Glutamatergic neuron (in vitro differentiated cells): ENCODE data around the gene OGFR. TPM values are rescaled to one million over a fixed set of nuclear protein-coding genes. Genes with fewer than 3 reads are reported as not detected.

ENCODE experiments used
- DNase-seq: peaks from one replicate; pipeline ENCODE4 v3.0.0; 2022
- H3K27ac Mint-ChIP-seq: one replicate; pipeline ENCODE4 v1.8.0; 2020; ENCODE audit warnings: mild to moderate bottlenecking, mixed read lengths, inconsistent platforms; ENCODE audit not compliant: unreplicated experiment
- H3K27me3 Mint-ChIP-seq: one replicate; pipeline ENCODE4 v1.8.0; 2020; ENCODE audit warnings: mild to moderate bottlenecking, moderate library complexity, mixed read lengths, inconsistent platforms; ENCODE audit not compliant: unreplicated experiment
- H3K36me3 Mint-ChIP-seq: one replicate; pipeline ENCODE4 v1.8.0; 2020; ENCODE audit warnings: mild to moderate bottlenecking, mixed read lengths, inconsistent platforms; ENCODE audit not compliant: unreplicated experiment
- H3K4me1 Mint-ChIP-seq: one replicate; pipeline ENCODE4 v1.8.0; 2020; ENCODE audit warnings: mild to moderate bottlenecking, low read depth, mixed read lengths, inconsistent platforms; ENCODE audit not compliant: unreplicated experiment
- H3K4me3 Mint-ChIP-seq: one replicate; pipeline ENCODE4 v1.8.0; 2020; ENCODE audit warnings: mild to moderate bottlenecking, mixed read lengths, inconsistent platforms; ENCODE audit not compliant: unreplicated experiment
- H3K9me3 Mint-ChIP-seq: one replicate; pipeline ENCODE4 v1.8.0; 2020; ENCODE audit warnings: mild to moderate bottlenecking, moderate library complexity, mixed read lengths, inconsistent platforms; ENCODE audit not compliant: unreplicated experiment
- CTCF ChIP-seq: fragments of 200-600 bp; sonication (generic); IDR thresholded peaks from one replicate; pipeline ENCODE4 v1.5.0; 2021; ENCODE audit not compliant: partially characterized antibody, unreplicated experiment
- total RNA-seq: library from RNA; stranded (reverse); fragmentation: NEBNext Ultra II Directional; extraction: Animal tissue kit (Norgen Biotek cat#: 25700); gene quantifications from one replicate; pipeline ENCODE4 v1.2.1, GENCODE V29; 2021; ENCODE audit not compliant: unreplicated experiment

OGFR gene
- total RNA-seq, 1 donor from 2014 or later: 70.5 TPM

DNA sequence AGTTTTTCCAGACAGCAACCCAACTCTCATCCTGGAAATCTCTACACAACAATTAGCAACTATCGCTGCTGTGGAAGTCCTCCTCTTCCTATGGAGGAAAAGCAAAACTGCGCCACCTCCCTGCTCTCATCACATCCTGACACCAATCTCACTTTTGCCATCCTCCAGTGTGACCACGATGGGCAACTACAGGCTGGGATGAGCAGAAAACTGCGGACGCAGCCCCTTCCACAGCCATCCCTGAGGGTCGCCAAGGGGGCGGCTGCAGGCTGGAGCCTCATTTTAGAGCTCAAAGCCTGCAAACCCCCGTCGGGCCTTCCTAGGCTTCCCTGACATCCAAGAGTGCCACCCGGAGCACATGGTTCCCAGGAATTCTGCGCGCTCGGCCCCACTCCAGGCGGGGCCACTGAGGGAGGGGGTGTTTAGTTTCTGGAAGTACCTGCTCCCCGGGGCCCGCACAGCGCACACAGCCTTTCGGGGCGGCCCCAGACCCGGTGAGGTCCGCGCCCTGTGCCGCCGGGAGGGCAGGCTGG, 55.8 kb downstream of the OGFR start:
- Mint-ChIP-seq H3K4me1 (peaks cover 17% of the 10 kb centered on the region), H3K4me3 (peak overlapping the region; percentile 87), H3K27me3 (peaks cover 7% of the 10 kb centered on the region), H3K27ac (no peak overlapping the region), H3K9me3 (peaks cover 14% of the 10 kb centered on the region), H3K36me3 (peaks cover 11% of the 10 kb centered on the region)
- no peak for TF ChIP-seq CTCF
- no peak for DNase-seq

DNA sequence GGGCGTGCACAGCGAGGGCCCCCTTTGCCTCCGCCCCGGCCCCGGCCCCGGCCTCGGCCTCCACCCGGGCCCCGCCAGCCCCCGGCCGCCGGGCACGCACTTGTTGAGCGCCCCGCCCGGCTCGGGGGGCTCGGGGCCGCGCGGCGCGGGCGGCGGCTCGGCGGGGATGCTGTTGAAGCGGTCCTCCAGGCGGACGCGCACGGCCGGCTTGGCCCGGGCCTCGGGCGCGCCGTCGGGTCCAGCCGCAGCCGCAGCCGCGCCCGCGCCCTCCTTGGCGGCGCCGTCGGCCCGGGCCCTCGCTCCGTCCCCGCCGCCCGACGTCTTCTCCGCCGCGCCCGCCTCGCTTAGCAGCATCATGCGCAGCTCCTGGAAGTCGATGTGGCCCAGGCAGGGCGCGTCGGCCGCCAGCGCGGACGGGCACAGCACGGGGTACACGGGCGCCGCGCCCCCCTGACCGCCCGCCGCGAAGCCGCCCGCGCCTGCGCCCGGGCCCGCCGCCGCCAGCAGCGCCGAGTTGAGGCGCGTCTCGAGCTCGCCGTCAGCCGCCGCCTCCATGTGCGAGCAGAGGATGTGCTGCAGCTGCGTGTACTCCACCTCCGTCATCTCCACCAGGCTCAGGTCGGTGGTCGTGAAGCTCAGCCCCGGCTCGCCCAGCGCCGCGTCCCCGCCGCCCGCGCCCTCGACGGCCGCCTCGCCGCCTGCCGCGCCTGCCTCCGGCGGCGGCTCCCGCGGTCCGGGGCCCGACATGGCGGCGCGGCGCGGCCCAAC, 56.5 kb downstream of the OGFR start:
- Mint-ChIP-seq H3K4me1 (peaks cover 17% of the 10 kb centered on the region), H3K9me3 (peaks cover 14% of the 10 kb centered on the region), H3K4me3 (no peak overlapping the region), H3K27me3 (peaks cover 7% of the 10 kb centered on the region), H3K27ac (no peak overlapping the region), H3K36me3 (peaks cover 11% of the 10 kb centered on the region)
- TF ChIP-seq CTCF: no peak
- DNase-seq: peak; percentile 53

- peaks cover 11% of the 10 kb centered on the region for H3K36me3 Mint-ChIP-seq
- peak within 1 kb of the TSS; percentile 78 for H3K27ac Mint-ChIP-seq
- TF ChIP-seq CTCF: no peak
- peaks cover 14% of the 10 kb centered on the region for H3K9me3 Mint-ChIP-seq
- H3K4me3 Mint-ChIP-seq: peak within 1 kb of the TSS; percentile 87
- H3K4me1 Mint-ChIP-seq: peaks cover 17% of the 10 kb centered on the region
- peak; percentile 94 for DNase-seq
- peaks cover 7% of the 10 kb centered on the region for H3K27me3 Mint-ChIP-seq
These were observed 57.2 kb downstream of the OGFR start, which contains the start of gene TCFL5 for GRCh38 chr20:62861726-62862336. Gene TCFL5, minus strand, starts transcription at chr20:62861822. Its CDS starts 152 bp downstream, at chr20:62861670.

Other genes starting within 250 kb of the OGFR start
- gene SLCO4A1, start 162.3 kb upstream of the OGFR start, total RNA-seq: 26.5 TPM
- 4.0 TPM for gene NTSR1, start 96.0 kb upstream of the OGFR start, total RNA-seq
- gene MRGBP, start 8.4 kb upstream of the OGFR start, total RNA-seq: 15.6 TPM
- 78.7 TPM for gene COL9A3, start 12.2 kb downstream of the OGFR start, total RNA-seq
- gene TCFL5, start 57.0 kb downstream of the OGFR start, total RNA-seq: 12.6 TPM
- 77.8 TPM for gene DIDO1, start 121.7 kb downstream of the OGFR start, total RNA-seq
- 57.8 TPM for gene GID8, start 133.3 kb downstream of the OGFR start, total RNA-seq
- 1.8 TPM for gene SLC17A9, start 147.9 kb downstream of the OGFR start, total RNA-seq
- gene BHLHE23, start 202.1 kb downstream of the OGFR start, total RNA-seq: 23.9 TPM